Myocyte (in vitro differentiated cells): Measurements from ENCODE around the gene ARFGAP2. TPM values are rescaled to one million over a fixed set of nuclear protein-coding genes. Genes with fewer than 3 reads are reported as not detected.
A peak's percentile ranks its signal among the peaks of the same experiment; 100 is the strongest.

Experiments
- DNase-seq: peaks from one replicate; pipeline ENCODE4 v3.0.0-alpha.2; 2012; ENCODE audit warnings: low read depth
- total RNA-seq: library from RNA; depleted of rRNA; stranded (reverse); fragments of >200 nt; gene quantifications from 2 replicates; pipeline ENCODE4 v1.2.3, GENCODE V29; 2014

The ARFGAP2 gene
- total RNA-seq, 1 donor from 2014 or later = 163 TPM

GRCh38 chr11:47171856-47172255 lies 4.8 kb downstream of the ARFGAP2 start:
- no peak for DNase-seq

GRCh38 chr11:47171061-47171838 lies 5.4 kb downstream of the ARFGAP2 start:
- DNase-seq = no peak

GRCh38 chr11:47166368-47166767 lies 10.3 kb downstream of the ARFGAP2 start:
- DNase-seq = no peak

- DNase-seq = no peak
Observed at GRCh38 chr11:47165253-47165840, 11.3 kb downstream of the ARFGAP2 start.

GRCh38 chr11:47164321-47164720 lies 12.4 kb downstream of the ARFGAP2 start:
- no peak for DNase-seq

GRCh38 chr11:47163898-47164297 lies 12.8 kb downstream of the ARFGAP2 start:
- no peak for DNase-seq

GRCh38 chr11:47163193-47163592 lies 13.5 kb downstream of the ARFGAP2 start:
- DNase-seq = no peak

GRCh38 chr11:47162426-47162825 lies 14.3 kb downstream of the ARFGAP2 start:
- DNase-seq = peak; percentile 70

- no peak for DNase-seq
Observed at GRCh38 chr11:47161890-47162289, 14.8 kb downstream of the ARFGAP2 start.

- DNase-seq = peak; percentile 77
Observed at GRCh38 chr11:47161134-47161854, 15.4 kb downstream of the ARFGAP2 start.

GRCh38 chr11:47160753-47161133 lies 15.9 kb downstream of the ARFGAP2 start:
- DNase-seq = no peak

- no peak for DNase-seq
Observed at GRCh38 chr11:47158242-47158641, 18.4 kb downstream of the ARFGAP2 start.

- DNase-seq = no peak
Observed at GRCh38 chr11:47157805-47158204, 18.9 kb downstream of the ARFGAP2 start.

- DNase-seq = no peak
Observed at GRCh38 chr11:47156951-47157350, 19.7 kb downstream of the ARFGAP2 start.

- DNase-seq = peak; percentile 69
Observed at GRCh38 chr11:47156333-47156732, 20.3 kb downstream of the ARFGAP2 start.

GRCh38 chr11:47155879-47156278 lies 20.8 kb downstream of the ARFGAP2 start:
- DNase-seq = no peak

GRCh38 chr11:47154616-47155570 lies 21.8 kb downstream of the ARFGAP2 start:
- no peak for DNase-seq

GRCh38 chr11:47152953-47153950 lies 23.4 kb downstream of the ARFGAP2 start:
- DNase-seq = peak; percentile 96

GRCh38 chr11:47152126-47152952 lies 24.3 kb downstream of the ARFGAP2 start:
- no peak for DNase-seq
